ENCODE data around the gene LACRT.
A peak's percentile ranks its signal among the peaks of the same experiment; 100 is the strongest.
"Not testable (repeated sequence)": the region's sequence is repeated elsewhere in the genome, so short reads cannot be mapped to it uniquely, and the experiment has no call there.

LACRT gene

GRCh38 chr12:54654926-54655325 lies 20.2 kb upstream of the LACRT start:
- Mint-ChIP-seq H3K4me3 (no peak overlapping the region), H3K4me1 (no peaks in the 10 kb centered on the region), H3K36me3 (no peaks in the 10 kb centered on the region), H3K27ac (no peak overlapping the region), H3K9me3 (no peaks in the 10 kb centered on the region), H3K27me3 (peaks cover 25 to 40% of the 10 kb centered on the region in 2 donors)
- DNase-seq: no peak
- ATAC-seq (replicated peaks): no peak

DNA sequence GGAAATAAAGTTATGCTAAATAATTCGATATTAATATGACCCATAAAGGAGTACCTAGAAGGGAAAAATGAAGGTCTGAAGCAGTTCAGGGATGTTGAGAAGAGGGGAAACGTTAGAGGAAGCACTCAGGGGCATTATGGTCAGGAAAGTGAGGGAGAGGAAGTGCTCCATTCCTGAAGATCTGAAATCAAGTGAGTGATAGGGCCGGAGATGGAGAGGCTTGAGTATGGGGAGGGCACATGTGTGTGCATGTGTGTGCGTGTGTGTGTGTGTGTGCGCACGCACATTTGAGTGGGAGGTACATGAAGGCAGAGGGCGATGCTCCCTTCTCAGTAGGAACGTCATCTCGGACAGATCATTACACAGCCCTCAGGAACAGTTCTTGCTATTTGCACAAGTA lies 18.3 kb upstream of the LACRT start:
- Mint-ChIP-seq H3K27me3 (peaks cover 17 to 23% of the 10 kb centered on the region in 2 donors), H3K27ac (no peak overlapping the region), H3K4me3 (no peak overlapping the region), H3K36me3 (no peaks in the 10 kb centered on the region), H3K9me3 (no peaks in the 10 kb centered on the region), H3K4me1 (no peaks in the 10 kb centered on the region)
- DNase-seq (no peak), ATAC-seq (replicated peaks) (no peak)

GRCh38 chr12:54650889-54651288 lies 16.2 kb upstream of the LACRT start:
- peaks cover 24 to 27% of the 10 kb centered on the region in 2 donors for H3K27me3 Mint-ChIP-seq
- no peak for ATAC-seq (replicated peaks)
- no peak overlapping the region for H3K4me3 Mint-ChIP-seq

DNA sequence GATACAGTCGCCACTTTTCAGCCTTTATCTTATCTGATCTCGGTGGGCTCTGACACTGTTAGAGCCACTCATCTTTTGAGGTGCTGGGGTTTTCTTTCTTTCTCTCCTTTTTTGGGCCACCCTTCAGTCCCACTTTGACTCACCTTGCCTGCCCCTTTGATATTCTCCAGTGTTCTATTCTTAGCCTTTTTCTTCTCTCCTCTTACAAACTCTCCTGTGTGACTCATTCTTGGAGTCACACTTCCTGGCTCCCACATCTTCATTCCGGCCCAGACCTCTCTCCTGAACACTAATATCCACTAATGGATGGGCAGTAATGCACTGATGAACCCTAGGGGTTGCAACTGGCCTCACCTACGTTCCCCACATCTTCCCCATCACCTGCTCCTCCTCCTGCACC lies 15.7 kb upstream of the LACRT start:
- H3K9me3 Mint-ChIP-seq: no peaks in the 10 kb centered on the region
- ATAC-seq (replicated peaks) (no peak), DNase-seq (no peak)
- H3K27ac Mint-ChIP-seq: no peak overlapping the region
- H3K4me1 Mint-ChIP-seq: peaks cover 0 to 6% of the 10 kb centered on the region in 2 donors
- no peaks in the 10 kb centered on the region for H3K36me3 Mint-ChIP-seq
- H3K27me3 Mint-ChIP-seq: peaks cover 24 to 27% of the 10 kb centered on the region in 2 donors
- H3K4me3 Mint-ChIP-seq: no peak overlapping the region

More at GRCh38 chr12:54650889-54651288, 16.2 kb upstream of the LACRT start:
- Mint-ChIP-seq H3K27ac (no peak overlapping the region), H3K36me3 (no peaks in the 10 kb centered on the region), H3K4me1 (peaks cover 0 to 6% of the 10 kb centered on the region in 2 donors), H3K9me3 (no peaks in the 10 kb centered on the region)
- DNase-seq: no peak

DNA sequence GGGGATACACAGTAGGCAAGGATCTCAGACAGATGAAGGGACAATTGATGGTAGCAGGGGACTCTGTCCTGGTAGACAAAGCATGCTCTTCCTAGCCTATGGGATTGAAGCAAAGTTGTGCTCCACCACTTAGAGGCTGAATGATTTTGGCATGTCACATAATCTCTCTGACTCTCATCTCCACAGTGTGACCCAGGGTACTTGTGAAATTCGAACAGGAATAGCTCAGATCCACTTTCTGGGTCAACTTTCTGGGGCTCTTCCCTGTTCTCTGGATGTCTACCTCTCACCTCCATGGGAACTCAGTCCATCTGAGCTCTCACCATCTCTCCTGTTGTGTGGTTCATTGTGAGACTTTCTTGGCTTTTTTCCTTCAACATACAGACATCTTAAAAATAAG lies 15.1 kb upstream of the LACRT start:
- no peak overlapping the region for H3K4me3 Mint-ChIP-seq
- ATAC-seq (replicated peaks) (no peak), DNase-seq (no peak)
- H3K9me3 Mint-ChIP-seq: no peaks in the 10 kb centered on the region
- H3K27me3 Mint-ChIP-seq: peaks cover 24 to 32% of the 10 kb centered on the region in 2 donors
- no peaks in the 10 kb centered on the region for H3K36me3 Mint-ChIP-seq
- H3K27ac Mint-ChIP-seq: no peak overlapping the region
- peaks cover 0 to 6% of the 10 kb centered on the region in 2 donors for H3K4me1 Mint-ChIP-seq

DNA sequence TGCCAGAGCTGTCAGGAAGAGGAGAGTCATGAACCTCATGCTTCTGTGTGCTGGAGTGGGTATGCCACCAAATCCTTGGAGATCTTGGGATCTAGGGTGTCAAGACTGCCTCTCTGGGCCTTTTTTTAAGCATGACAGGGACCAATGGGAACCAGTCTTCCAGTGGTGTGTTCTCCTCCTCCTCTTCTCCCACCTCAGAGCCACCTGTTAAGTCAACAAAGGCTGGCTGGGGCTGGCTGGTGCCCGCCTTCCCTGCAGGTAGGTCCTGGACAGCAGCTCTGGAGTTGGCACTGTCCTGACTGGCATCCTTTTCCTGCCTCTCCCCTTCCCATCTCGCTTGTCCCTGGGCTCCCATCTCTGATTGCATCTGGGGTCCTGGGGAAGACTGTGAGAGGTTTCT lies 13.6 kb upstream of the LACRT start, which contains the start of gene DCD:
Gene DCD (minus strand): TSS at position 101 of the 400 bp plus-strand sequence. CDS start 62 bp downstream, at position 39.
- no peak for DNase-seq
- H3K36me3 Mint-ChIP-seq: no peaks in the 10 kb centered on the region
- H3K27ac Mint-ChIP-seq: no peak within 1 kb of the TSS
- ATAC-seq (replicated peaks): no peak
- no peaks in the 10 kb centered on the region for H3K9me3 Mint-ChIP-seq
- H3K4me1 Mint-ChIP-seq: peaks cover 0 to 7% of the 10 kb centered on the region in 2 donors
- H3K4me3 Mint-ChIP-seq: no peak within 1 kb of the TSS
- peaks cover 23 to 34% of the 10 kb centered on the region in 2 donors for H3K27me3 Mint-ChIP-seq

GRCh38 chr12:54641554-54641953 lies 6.9 kb upstream of the LACRT start:
- Mint-ChIP-seq H3K27me3 (peaks cover 5 to 15% of the 10 kb centered on the region in 2 donors), H3K27ac (peak overlapping the region; percentile 42), H3K4me3 (peak overlapping the region in 1 of 2 donors; percentile 39), H3K9me3 (peaks cover 0 to 2% of the 10 kb centered on the region in 2 donors), H3K36me3 (no peaks in the 10 kb centered on the region), H3K4me1 (peaks cover 20 to 32% of the 10 kb centered on the region in 2 donors)
- ATAC-seq (replicated peaks) (peak; percentile 85 to 87), DNase-seq (no peak)

DNA sequence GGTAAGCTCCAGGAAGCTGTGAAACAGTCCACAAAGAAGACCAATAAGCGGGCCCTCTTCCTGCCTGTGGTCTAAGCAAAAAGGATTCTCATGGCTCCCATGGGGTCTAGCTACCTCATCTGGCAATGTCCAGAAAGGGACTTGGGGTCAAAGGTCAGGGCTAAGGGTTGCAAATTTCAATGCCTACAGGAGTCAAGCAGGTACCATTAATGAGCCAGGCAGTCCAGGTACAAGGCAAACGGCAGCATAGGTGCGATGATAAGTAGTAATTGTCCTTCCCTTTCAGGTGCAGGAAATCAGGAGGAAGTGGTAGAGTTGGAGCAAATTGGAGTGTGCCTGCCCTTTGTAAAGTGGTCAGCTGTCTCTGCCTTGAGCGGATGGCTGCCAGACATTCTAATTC lies 6.4 kb upstream of the LACRT start:
- peak overlapping the region; percentile 17 to 69 for H3K4me3 Mint-ChIP-seq
- DNase-seq: no peak
- no peaks in the 10 kb centered on the region for H3K36me3 Mint-ChIP-seq
- peaks cover 5 to 12% of the 10 kb centered on the region in 2 donors for H3K27me3 Mint-ChIP-seq
- no peak overlapping the region for H3K27ac Mint-ChIP-seq
- peaks cover 0 to 2% of the 10 kb centered on the region in 2 donors for H3K9me3 Mint-ChIP-seq
- ATAC-seq (replicated peaks): no peak
- peaks cover 17 to 34% of the 10 kb centered on the region in 2 donors for H3K4me1 Mint-ChIP-seq

GRCh38 chr12:54639112-54639511 lies 4.4 kb upstream of the LACRT start:
- DNase-seq; H3K36me3 Mint-ChIP-seq; H3K4me3 Mint-ChIP-seq; H3K9me3 Mint-ChIP-seq; H3K27ac Mint-ChIP-seq; ATAC-seq (replicated peaks): not testable (repeated sequence)
- H3K4me1 Mint-ChIP-seq: peaks cover 17 to 38% of the 10 kb centered on the region in 2 donors
- H3K27me3 Mint-ChIP-seq: peaks cover 9 to 17% of the 10 kb centered on the region in 2 donors

DNA sequence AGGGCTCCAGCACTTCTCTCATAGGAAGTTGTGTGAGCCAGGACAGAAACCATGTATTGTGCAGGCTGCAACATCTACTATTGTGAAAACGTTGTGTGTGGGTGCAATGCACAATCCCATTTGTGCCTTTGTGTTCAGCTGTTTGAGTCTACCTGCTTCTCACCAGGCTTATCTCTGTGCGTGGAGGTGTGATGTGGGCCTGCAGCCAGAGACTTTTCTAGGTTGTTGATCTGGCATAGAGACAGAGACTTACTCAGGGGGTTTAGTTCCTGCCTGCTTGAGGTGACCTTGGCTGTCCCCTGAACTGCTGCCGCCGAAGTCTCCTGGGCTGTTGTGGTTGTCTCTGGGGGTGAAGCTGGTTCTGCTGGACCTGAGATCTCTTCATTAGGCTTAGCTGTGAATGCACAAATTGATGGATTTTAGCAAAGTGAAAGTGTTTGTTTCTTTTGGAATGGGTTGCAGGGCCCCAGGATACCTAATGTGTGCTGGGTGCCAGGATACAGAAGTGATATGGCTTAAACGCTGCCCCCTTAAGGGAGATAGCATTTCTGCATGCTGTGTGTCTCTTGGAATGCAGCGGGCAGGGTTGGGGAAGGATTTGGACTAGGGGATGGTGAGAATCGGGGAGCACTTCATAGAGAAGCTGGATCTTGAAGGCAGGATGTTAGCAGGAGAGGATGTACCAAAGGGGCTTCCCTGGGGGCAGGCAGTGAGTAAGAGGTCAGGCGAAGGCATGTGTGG lies 2.5 kb downstream of the LACRT start:
- Mint-ChIP-seq H3K36me3 (peaks cover 3 to 4% of the 10 kb centered on the region in 2 donors), H3K4me3 (no peak overlapping the region), H3K27me3 (peaks cover 45 to 48% of the 10 kb centered on the region in 2 donors), H3K4me1 (peaks cover 6 to 7% of the 10 kb centered on the region in 2 donors), H3K27ac (no peak overlapping the region), H3K9me3 (peaks cover 6 to 8% of the 10 kb centered on the region in 2 donors)
- ATAC-seq (replicated peaks) (no peak), DNase-seq (no peak)

DNA sequence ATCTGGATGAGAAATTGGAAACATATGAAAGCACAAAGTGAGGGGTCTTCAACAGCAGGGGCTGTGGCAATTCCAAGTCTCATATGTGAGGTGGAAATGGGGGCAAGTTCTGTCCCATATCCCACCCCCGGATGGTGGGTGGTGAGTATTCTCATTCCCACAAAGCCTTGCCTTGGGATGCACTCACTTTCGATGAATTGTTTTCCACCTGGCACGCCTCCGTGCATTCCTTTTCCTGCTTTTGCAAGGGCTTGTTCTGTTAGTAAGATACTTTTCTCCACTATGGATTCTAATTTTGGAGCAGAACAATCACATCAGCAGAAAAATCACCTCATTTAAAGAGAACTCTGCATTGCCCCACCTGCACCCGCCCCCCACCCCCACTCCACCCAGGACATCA lies 3.1 kb downstream of the LACRT start:
- H3K27ac Mint-ChIP-seq: no peak overlapping the region
- no peak overlapping the region for H3K4me3 Mint-ChIP-seq
- peaks cover 12 to 14% of the 10 kb centered on the region in 2 donors for H3K9me3 Mint-ChIP-seq
- H3K4me1 Mint-ChIP-seq: peaks cover 5 to 6% of the 10 kb centered on the region in 2 donors
- peaks cover 46 to 49% of the 10 kb centered on the region in 2 donors for H3K27me3 Mint-ChIP-seq
- no peak for DNase-seq
- H3K36me3 Mint-ChIP-seq: peaks cover 8 to 10% of the 10 kb centered on the region in 2 donors
- ATAC-seq (replicated peaks): no peak

DNA sequence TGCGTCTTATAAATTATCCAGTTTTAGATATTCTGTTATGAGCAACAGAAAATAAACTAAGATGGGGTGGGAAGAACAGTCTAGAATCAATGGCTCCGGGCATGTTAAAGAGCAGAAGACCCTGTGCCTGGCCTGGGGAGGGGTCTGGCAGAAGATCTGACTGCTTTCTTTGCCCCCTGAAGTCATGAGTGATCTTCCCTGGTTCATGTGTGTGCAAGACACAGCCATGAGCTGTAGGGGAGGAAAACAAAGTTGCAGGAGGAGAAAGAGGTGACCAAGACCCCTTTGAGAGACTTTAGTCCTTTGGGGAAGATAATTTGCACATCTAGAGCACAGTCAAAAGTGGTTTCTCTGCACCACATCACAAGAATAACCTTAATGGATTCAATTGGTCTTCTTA lies 4.8 kb downstream of the LACRT start:
- no peak for DNase-seq
- peaks cover 46 to 55% of the 10 kb centered on the region in 2 donors for H3K27me3 Mint-ChIP-seq
- peaks cover 8 to 10% of the 10 kb centered on the region in 2 donors for H3K36me3 Mint-ChIP-seq
- peaks cover 13 to 16% of the 10 kb centered on the region in 2 donors for H3K9me3 Mint-ChIP-seq
- H3K27ac Mint-ChIP-seq: no peak overlapping the region
- H3K4me1 Mint-ChIP-seq: peaks cover 0 to 7% of the 10 kb centered on the region in 2 donors
- H3K4me3 Mint-ChIP-seq: no peak overlapping the region
- no peak for ATAC-seq (replicated peaks)

DNA sequence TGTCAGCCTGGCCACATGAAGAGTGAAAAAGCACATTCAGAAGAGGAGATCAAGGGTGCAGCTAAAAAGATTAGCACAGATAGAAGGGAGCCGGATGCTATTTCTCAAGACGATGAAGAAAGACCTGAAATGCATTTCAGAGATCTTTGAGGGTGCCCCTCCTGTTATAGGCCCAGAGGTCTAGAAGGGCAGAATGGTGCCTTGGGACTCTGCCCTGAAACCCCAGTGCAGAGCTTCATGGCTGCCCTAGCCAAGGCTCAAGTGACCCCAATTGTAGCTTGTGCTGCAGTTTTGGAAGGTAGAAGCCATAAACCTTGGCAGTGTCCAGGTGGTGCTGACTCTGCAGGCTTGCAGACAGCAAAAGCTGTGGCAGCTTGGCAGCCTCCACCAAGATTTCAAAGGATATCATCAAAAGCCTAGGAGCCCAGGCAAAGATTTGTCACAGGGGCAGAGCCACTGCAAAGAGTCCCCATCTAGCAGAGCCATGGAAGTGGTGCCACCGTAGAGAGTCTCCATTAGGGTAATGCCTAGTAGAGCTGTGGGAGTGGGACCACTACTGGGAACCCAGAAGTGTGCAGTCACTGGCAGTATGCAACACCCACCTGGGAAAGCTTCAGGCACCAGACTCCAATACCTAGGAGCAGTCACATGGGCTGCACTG lies 6.4 kb downstream of the LACRT start:
- Mint-ChIP-seq H3K27me3 (peaks cover 47 to 56% of the 10 kb centered on the region in 2 donors), H3K4me1 (peaks cover 0 to 7% of the 10 kb centered on the region in 2 donors), H3K9me3 (peaks cover 14 to 16% of the 10 kb centered on the region in 2 donors), H3K4me3 (no peak overlapping the region), H3K36me3 (peaks cover 8 to 10% of the 10 kb centered on the region in 2 donors), H3K27ac (no peak overlapping the region)
- ATAC-seq (replicated peaks) (no peak), DNase-seq (no peak)

DNA sequence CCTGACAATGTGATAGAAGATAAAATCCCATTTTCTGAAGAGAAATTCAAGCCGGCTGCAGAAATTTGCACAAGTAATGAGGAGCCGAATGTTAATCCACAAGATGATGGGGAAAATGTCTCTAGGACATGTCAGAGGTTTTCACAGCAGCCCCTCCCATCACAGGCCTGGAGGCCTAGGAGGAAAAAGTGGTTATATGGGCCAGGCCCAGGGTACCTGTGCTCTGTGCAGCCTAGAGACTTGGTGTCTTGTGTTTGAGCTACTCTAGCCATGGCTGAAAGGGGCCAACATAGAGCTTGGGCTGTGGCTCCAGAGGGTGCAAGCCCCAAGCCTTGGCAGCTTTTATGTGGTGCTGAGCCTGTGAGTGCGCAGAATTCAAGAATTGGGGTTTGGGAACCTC lies 7.4 kb downstream of the LACRT start:
- Mint-ChIP-seq H3K4me1 (peaks cover 0 to 3% of the 10 kb centered on the region in 2 donors), H3K27ac (no peak overlapping the region), H3K9me3 (peaks cover 14 to 16% of the 10 kb centered on the region in 2 donors), H3K36me3 (peaks cover 8 to 10% of the 10 kb centered on the region in 2 donors), H3K4me3 (no peak overlapping the region), H3K27me3 (peaks cover 49 to 56% of the 10 kb centered on the region in 2 donors)
- no peak for DNase-seq
- no peak for ATAC-seq (replicated peaks)

Data from stimulated activated naive B cell treated with anti-CD40 and anti-IgM and Interleukin-4, amounts not matched to agents 10 μg/mL and 1 μg/mL and 100 μg/mL, for 72 hours (primary cell).